Lung (tissue), 12 donors: ENCODE data around the gene BIN2. TPM values are rescaled to one million over a fixed set of nuclear protein-coding genes. Genes with fewer than 3 reads are reported as not detected.

Source experiments
- ATAC-seq: fragments of 200-7000 bp; cut with Tn5 transposase; one replicate; pipeline ENCODE4 v1.9.1; 2020; ENCODE audit warnings: moderate number of reproducible peaks; ENCODE audit not compliant: insufficient read depth, low FRiP score
- DNase-seq, 3 donors: peaks; one replicate each; pipeline ENCODE4 v3.0.0-alpha.2; 2013 to 2017
- H3K27ac ChIP-seq, 2 donors: one replicate each; pipeline ENCODE4 v1.5.1; 2013; ENCODE audit warnings: mild to moderate bottlenecking in 2 of 2, moderate library complexity in 2 of 2, control low read depth in 1 of 2, inconsistent platforms in 1 of 2, low read depth in 1 of 2, low read length in 1 of 2
- H3K27me3 ChIP-seq, 3 donors: one replicate each; pipeline ENCODE4 v1.5.1; 2013; ENCODE audit warnings: low read length in 2 of 3; ENCODE audit not compliant: control insufficient read depth in 3 of 3, insufficient read depth in 3 of 3
- H3K36me3 ChIP-seq, 4 donors: one replicate each; pipeline ENCODE4 v1.5.1; 2013; ENCODE audit warnings: low read length in 4 of 4, mild to moderate bottlenecking in 1 of 4, moderate library complexity in 1 of 4; ENCODE audit not compliant: control insufficient read depth in 4 of 4, insufficient read depth in 4 of 4
- H3K4me1 ChIP-seq, 5 donors: one replicate each; pipeline ENCODE4 v1.5.1; 2013; ENCODE audit warnings: low read length in 5 of 5, mild to moderate bottlenecking in 2 of 5, moderate library complexity in 1 of 5; ENCODE audit not compliant: control insufficient read depth in 5 of 5, insufficient read depth in 5 of 5
- H3K4me3 ChIP-seq: one replicate; pipeline ENCODE4 v1.5.1; 2013; ENCODE audit warnings: mild to moderate bottlenecking, control low read depth, moderate library complexity
- H3K9ac ChIP-seq, 2 donors: one replicate each; pipeline ENCODE4 v1.5.1; 2013; ENCODE audit warnings: low read length in 2 of 2, control low read depth in 1 of 2; ENCODE audit not compliant: insufficient read depth in 1 of 2
- H3K9me3 ChIP-seq, 4 donors: one replicate each; pipeline ENCODE4 v1.5.1; 2013; ENCODE audit warnings: low read length in 3 of 4, mild to moderate bottlenecking in 1 of 4, moderate library complexity in 1 of 4; ENCODE audit not compliant: control insufficient read depth in 4 of 4, insufficient read depth in 3 of 4
- CTCF ChIP-seq: IDR thresholded peaks from 2 replicates; pipeline ENCODE4 v1.5.1; 2012; ENCODE audit warnings: mild to moderate bottlenecking; ENCODE audit errors: control extremely low read depth, extremely low read depth
- WGBS, 2 donors: extraction: QIAGEN DNeasy Blood & Tissue Kit; methylation state at CpG; one replicate each; pipeline ENCODE4 v1.1.7; 2013; 5-methylcytosine and 5-hydroxymethylcytosine counted together
- polyA plus RNA-seq, 2 donors: library from polyadenylated mRNA; stranded (reverse); fragments of 200-250 nt; gene quantifications; one replicate each; pipeline ENCODE4 v1.2.1, GENCODE V29; 2013
- total RNA-seq, 2 donors: library from RNA; depleted of rRNA in 1 of 2; stranded (reverse); fragments of >200 nt in 1 of 2; gene quantifications; one replicate each; pipeline ENCODE4 v1.2.1, GENCODE V29; 2014 to 2021
- donor health status: control.
- donor health status: control.
- donor health status: Bipolar disorder and iron deficiency.
- donor health status: healthy.
- donor health status: DM: yes; HTN: yes; CAD: no.

Gene BIN2
- total and polyA plus RNA-seq, 4 donors, result 12.0 to 54.5 (median 18.1) TPM

GRCh38 chr12:51351913-51352532 lies 28.0 kb upstream of the BIN2 start:
- no peaks in the 10 kb centered on the region for H3K27me3 ChIP-seq
- no peak overlapping the region for H3K4me3 ChIP-seq
- H3K27ac ChIP-seq, result no peak overlapping the region
- H3K36me3 ChIP-seq, result no peaks in the 10 kb centered on the region
- no peak overlapping the region for H3K9ac ChIP-seq
- peak; percentile 37 to 52 (median 51) for DNase-seq
- TF ChIP-seq CTCF, result peak; percentile 14
- ATAC-seq, result peak; percentile 34
- WGBS, 2 donors, result 51 to 57% methylated on average over 11 of the region's 11 CpGs
- peaks cover 0 to 1% (median 0%) of the 10 kb centered on the region in 4 donors for H3K9me3 ChIP-seq
- no peaks in the 10 kb centered on the region for H3K4me1 ChIP-seq

- Histone ChIP-seq H3K36me3 (no peaks in the 10 kb centered on the region), H3K9ac (no peak overlapping the region), H3K4me3 (no peak overlapping the region), H3K27ac (no peak overlapping the region), H3K27me3 (no peaks in the 10 kb centered on the region), H3K9me3 (no peaks in the 10 kb centered on the region), H3K4me1 (no peaks in the 10 kb centered on the region)
- WGBS, 2 donors, result 89 to 94% methylated on average over 5 of the region's 5 CpGs
- no peak for ATAC-seq
- TF ChIP-seq CTCF, result no peak
- DNase-seq, result no peak
These were observed 25.1 kb upstream of the BIN2 start for GRCh38 chr12:51349026-51349425.

- peak; percentile 12 to 47 (median 33) for DNase-seq
- TF ChIP-seq CTCF, result no peak
- Histone ChIP-seq H3K4me1 (no peaks in the 10 kb centered on the region), H3K9ac (no peak overlapping the region), H3K4me3 (no peak overlapping the region), H3K36me3 (no peaks in the 10 kb centered on the region), H3K27me3 (no peaks in the 10 kb centered on the region), H3K27ac (no peak overlapping the region), H3K9me3 (no peaks in the 10 kb centered on the region)
- ATAC-seq, result no peak
- 71 to 77% methylated on average over 4 of the region's 4 CpGs for WGBS, 2 donors
These were observed 24.1 kb upstream of the BIN2 start for GRCh38 chr12:51348116-51348515.

- no peaks in the 10 kb centered on the region for H3K36me3 ChIP-seq
- ATAC-seq (no peak), DNase-seq (no peak)
- H3K27me3 ChIP-seq, result no peaks in the 10 kb centered on the region
- H3K9ac ChIP-seq, result no peak within 1 kb of the TSS
- H3K9me3 ChIP-seq, result no peaks in the 10 kb centered on the region
- no peak within 1 kb of the TSS for H3K27ac ChIP-seq
- no peak within 1 kb of the TSS for H3K4me3 ChIP-seq
- H3K4me1 ChIP-seq, result no peaks in the 10 kb centered on the region
- TF ChIP-seq CTCF, result no peak
- 88 to 90% methylated on average over 3 of the region's 3 CpGs for WGBS, 2 donors
These were observed 22.6 kb upstream of the BIN2 start, which contains the start of gene CELA1 for GRCh38 chr12:51346581-51346980. TSS of gene CELA1 (minus strand) at chr12:51346679. CDS start at chr12:51346638, 41 bp downstream.
